HG03280 (cell line): ENCODE results near the gene BCL7B.
A peak's percentile ranks its signal among the peaks of the same experiment; 100 is the strongest.
"Not testable (repeated sequence)": the region's sequence is repeated elsewhere in the genome, so short reads cannot be mapped to it uniquely, and the experiment has no call there.

Experiments used
- ATAC-seq: cut with Tn5 transposase; IDR thresholded peaks from one replicate; pipeline ENCODE4 v1.9.1; 2021; ENCODE audit warnings: mild to moderate bottlenecking, moderate library complexity; ENCODE audit not compliant: unreplicated experiment

Gene BCL7B

DNA sequence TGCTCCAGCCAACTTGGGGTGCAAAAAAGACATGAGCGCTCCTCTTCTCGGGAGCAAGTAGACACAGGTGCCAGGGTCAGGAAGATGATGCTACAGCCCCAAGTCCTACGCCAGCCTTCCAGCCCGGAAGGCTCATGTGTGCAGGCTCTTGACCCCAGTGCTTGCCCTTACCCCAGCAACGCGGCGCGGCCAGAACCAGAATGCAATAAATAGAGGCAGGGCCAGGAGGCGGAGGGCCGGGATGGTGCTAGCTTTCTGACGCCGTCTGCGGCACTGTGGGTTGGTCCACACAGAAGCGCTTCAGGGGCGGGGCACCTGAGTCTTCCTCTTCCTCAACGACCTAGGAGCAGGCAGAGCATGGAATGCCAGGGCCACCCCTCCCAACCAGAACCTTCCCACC, 20.4 kb downstream of the BCL7B start:
- ATAC-seq = no peak

DNA sequence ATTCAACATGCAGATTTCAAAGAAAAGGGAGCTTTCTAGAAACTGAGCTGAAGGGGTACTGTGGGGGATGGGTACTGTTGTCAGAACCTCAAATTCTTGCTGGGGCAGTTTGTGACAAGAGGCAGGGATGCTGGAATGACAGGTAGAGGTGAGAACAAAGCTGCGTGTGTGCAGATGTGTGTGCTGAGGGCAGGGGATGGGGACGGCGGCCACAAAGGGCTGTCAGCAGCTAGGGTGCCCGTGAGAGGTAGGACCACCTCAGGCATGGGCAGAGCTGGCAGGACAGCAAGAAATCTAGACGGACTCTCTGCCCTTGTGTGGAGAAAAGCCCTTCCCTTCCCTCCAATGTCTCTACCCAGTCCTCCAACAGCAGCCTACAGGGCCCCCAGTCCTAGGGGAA, 21.0 kb downstream of the BCL7B start:
- ATAC-seq = no peak

DNA sequence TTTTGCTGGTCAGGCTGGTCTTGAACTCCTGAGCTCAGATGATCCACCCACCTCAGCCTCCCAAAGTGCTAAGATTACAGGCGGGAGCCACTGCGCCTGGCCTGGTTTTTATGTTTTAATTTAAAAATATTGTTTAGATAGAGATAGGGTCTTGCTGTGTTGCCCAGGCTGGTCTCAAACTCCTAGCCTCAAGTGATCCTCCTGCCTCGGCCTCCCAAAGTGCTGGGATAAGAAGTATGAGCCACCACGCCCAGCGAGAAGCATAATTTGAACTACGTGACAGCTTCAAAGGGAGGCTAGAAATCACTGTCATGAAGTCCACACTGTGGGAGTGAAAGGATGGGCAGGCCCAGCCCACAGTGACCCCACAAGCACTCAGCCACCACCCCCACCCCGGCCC, 21.6 kb downstream of the BCL7B start:
- ATAC-seq = not testable (repeated sequence)

DNA sequence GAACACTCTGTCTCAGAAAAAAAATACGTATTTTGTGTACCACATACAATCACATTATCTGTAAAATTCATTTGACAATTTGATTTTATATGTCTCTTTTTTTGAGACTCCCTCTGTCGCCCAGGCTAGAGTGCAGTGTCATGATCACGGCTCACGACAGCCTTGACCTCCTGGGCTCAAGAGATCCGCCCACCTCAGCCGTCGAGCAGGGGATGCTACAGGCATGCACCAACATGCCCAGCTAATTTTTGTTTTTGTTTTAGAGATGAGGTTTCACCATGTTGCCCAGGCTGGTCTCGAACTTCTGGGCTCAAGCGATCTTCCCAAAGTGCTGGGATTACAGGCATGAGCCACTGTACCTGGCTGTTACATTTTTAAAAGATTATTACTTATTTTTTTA, 23.7 kb downstream of the BCL7B start:
- ATAC-seq = no peak

DNA sequence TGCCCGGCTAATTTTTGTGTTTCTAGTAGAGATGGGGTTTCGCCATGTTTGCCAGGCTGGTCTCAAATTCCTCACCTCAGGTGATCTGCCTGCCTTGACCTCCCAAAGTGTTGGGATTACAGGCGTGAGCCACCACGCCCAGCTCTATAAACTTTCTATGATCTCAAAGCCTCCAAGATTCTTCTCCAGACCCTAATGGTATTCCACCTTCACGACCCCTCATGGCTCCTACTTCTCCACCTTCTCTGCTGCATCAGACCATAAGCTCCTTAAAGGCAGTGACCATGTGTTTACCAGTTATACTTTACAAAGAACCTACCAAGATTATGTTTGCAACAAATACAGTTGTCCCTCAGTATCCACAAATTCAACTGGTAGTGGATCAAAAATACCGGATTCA, 25.3 kb downstream of the BCL7B start:
- ATAC-seq = no peak

DNA sequence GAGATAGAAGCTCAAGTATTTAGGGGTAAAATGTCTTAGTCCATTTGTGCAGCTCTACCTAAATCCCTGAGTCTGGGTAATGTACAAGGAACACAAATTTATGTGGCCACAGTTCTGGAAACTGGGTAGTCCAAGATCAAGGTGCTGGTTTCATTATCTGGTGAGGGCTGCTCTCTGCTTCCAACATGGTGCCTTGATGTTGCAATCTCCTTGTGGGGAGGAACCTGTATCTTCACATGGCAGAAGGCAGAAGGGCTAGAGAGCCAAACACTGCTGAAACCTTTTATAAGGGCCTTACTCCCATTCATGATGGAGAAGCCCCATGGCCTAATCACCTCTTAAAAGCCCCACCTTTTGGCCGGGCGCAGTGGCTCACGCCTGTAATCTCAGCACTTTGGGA, 26.7 kb downstream of the BCL7B start:
- ATAC-seq = no peak

DNA sequence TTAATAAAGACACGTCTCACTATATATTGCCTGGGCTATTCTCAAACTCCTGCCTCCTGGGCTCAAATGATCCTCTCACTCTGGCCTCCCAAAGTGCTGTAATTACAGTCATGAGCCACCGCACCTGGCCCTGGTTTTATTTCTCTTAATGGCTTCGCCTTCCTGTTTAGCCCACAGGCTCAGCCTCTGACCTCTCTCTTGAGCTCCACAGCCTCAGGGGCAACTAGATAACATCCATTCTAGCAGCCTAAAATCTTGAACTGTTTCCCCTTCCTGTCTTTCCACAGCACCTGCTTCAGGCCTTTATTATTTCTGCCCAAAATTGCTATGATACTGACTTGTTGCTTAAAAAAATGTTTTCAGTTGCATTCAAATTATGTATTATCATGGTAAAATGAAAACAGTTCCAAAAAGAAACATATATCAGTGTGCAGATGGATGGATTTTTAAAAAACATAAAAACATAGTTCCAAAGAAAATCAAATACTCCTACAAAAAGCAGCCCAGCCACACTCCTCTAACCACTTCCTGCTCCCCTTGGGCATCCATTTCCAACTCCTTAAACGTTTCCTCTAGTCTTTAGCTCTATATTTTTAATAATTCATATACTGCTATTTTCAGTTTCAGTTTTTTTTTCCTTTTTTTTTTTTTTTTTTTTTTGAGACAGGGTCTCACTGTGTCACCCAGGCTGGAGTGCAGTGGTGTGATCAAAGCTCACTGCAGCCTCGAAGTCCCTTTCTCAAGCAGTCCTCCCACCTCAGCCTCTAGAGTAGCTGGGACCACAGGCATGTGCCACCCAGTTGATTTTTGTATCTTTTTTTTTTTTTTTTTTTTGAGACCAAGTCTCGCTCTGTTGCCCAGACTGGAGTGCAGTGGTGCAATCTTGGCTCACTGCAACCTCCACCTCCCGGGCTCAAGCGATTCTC, 30.3 kb downstream of the BCL7B start:
- no peak for ATAC-seq

DNA sequence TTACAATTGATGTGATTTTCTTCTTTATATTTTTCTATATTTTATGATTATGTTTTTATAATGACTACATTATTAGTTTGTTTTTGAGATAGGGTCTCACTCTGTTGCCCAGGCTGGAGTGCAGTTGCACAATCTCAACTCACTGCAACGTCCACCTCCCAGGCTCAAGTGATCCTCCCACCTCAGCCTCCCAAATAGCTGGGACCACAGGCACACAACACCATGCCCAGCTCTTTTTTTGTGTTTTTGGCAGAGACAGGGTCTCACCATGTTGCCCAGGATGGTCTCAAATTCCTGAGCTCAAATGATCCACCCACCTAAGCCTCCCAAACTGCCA, 31.4 kb downstream of the BCL7B start:
- ATAC-seq = not testable (repeated sequence)

DNA sequence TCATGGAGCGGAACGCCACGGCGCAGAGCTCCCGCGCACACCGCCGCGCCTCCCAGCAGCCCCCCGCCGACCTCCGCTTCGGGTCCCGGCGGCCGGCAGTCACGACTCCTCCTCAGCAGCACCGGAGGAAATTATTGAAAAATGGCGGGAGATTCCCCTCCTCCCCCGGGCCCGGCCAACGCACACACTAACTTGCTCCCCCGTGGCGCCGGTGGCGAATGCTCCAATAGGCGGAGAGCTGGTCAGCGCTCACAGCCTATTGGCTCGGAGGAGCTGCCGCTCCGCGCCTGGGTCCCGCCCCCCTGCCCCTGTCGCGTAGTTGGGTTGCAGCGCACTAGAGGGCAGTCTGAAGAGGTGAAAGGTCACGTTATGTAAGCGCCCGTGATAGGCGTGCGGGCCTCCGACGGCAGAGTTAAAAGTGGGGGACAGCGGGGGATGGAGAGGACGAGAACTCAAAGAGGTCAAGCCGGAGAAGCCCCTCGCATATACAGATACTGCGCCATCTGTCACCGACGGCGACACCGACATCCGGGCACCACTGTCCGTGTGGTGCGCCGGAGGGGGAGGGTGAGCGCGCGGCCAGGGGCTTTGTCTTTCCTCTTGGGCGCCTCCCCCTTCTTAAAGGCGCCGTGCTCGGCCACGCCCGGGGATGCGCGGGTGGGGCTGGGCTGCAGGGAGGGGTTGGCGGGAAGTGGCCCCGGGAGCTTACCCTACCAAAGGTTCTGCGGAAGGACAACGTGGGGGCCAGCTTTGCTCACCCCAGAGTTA, 35.2 kb downstream of the BCL7B start, which contains the start of gene BAZ1B:
BAZ1B (minus strand) TSS at position 189 of the 768 bp plus-strand sequence. CDS start 360 bp downstream, outside the sequence.
- peak; percentile 88 for ATAC-seq

DNA sequence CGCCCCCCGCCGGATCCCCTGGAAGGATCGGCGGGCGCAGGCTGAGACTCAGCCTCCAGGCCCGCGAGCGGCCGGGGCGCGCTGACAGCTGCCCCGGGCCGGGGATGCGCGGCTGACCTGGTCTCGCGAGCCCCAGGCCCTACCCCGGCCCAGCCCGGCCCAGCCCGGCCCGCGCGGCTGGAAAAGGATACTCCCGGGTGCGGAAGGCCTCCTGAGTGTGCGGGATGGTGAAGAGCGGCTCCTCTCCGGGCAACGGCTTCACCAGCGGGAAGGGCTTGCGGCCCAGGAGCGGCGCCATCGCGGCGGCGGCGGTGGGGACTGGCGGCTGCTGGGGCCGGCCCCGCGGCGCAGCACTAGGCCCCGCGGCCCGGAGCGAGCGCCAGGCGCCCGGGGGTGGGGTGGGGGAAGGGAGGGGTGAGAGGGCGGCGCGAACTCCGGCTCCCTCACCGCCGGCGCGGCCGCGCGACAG, 35.8 kb downstream of the BCL7B start:
- ATAC-seq = peak; percentile 44

DNA sequence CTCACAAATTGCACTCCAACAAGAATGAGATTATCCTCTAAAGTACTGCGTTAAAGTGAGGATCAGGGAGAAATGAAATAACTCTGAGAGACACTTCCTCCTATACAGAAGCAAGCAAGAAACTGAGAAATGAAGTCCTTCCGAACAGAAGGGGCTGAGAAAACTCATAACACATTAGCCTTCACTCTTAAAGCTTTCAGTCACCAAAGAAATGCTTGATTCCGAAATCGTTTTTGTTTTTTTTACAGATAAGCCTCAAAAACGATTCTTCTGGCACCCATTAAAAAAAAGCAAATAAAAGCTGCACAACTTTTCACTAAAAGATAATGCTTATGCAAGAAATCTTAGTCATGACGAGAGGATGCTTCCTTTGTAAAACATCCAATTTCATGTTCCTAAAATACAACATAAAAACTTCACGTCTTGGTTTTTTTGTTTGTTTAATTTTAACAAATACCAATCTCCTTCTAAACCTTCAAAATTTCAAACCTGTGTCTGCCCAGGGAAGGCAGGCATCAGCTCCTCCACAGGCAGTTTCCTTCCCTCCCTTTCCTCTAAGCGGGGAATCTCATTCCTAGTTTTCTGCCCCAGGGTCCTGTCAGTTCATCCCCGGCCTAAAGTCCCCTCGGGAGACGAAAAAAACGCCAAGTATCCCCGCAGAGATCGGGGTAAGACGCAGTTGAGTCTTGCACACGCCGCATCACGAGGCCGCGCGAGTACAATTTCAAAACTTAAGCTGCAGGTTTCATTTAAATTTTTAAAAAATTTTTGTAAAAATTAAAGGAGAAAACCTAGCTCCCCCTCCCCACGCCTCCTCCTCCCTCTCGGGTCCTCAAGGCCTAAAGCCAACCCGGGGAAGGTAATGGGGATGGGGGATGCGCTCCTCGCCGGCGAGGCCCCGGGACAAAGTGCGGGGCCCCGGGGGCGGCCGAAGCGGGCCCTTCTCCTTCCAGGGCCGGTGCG, 36.5 kb downstream of the BCL7B start:
- ATAC-seq = no peak

DNA sequence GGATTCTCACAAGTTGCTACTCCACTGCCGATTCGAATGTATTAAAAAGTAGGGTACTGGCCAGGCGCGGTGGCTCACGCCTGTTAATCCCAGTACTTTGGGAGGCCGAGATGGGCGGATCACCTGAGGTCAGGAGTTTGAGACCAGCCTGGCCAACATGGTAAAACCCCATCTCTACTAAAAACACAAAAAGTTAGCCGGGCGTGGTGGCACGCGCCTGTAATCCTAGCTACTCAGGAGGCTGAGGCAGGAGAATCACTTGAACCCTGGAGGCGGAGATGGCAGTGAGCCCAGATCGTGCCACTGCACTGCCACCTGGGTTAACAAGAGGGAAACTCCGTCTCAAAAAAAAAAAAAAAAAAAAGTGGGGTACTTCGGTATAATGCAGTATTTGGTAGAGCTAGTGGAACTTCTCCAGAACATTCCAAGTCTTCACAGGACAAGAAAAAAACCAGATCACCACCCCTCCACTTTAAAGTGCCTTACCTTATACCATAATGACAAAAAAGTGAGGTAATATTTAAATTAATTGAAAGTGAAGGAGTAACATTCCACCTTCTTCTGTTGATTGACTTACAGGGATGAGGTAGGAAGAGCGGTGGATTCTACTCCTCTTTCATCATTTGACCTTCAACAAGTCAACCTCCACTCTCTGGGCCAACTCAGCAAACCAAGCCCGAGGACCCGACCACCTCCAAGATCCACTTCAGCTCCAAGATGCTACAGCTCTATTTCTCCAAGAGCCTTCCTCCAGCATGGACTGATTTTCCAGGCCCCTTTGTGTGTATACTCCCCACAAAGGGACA, 37.4 kb downstream of the BCL7B start:
- ATAC-seq = no peak

DNA sequence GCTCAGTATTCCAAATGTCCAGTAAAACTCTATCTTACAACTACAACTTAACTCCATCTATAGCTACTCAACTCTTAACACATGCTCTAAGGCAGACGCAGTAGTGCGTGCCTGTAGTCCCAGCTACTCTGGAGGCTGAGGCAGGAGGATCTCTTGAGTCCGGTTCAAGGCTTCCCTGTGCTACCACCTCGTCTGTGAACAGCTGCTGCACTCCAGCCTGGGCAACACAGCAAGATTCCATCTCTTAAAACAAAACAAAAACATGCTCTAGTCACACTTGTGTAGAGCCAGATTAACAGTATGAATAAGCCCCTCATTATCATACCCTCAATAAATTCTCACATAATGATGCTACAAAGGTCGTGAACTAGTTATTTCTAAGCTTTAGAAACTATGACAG, 39.0 kb downstream of the BCL7B start:
- no peak for ATAC-seq

DNA sequence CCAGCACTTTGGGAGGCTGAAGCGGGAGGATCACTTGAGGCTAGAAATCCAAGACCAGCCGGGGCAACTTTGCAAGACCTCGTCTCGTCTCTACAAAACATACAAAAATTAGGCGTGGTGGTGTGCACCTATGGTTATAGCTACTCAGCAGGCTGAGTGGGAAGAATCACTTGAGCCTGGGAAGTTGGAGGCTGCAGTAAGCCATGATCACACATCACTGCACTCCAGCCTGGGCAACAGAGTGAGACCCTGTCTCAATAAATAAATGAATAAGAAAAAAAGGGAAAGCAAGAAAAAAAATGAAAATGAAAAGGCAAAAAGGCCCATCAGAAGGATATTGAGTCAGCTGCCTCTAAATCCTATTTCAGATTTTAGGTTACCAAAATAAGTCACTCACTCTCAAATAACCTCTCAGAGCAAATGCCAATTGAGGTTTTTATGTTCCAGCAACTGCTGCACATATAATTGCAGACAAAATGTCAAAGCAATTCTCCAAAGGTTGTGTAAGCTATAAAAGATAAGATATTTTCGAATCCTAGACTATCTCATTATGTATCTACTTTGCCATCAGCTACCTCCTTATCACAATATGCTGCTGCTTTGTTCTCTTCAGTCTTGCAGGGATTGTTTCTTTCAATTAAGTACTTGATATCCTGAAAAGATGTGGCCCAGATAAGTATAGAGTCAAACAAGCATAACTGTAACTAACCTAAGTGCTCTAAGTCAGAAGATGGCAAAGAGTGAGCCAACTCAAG, 40.1 kb downstream of the BCL7B start:
- ATAC-seq = no peak

DNA sequence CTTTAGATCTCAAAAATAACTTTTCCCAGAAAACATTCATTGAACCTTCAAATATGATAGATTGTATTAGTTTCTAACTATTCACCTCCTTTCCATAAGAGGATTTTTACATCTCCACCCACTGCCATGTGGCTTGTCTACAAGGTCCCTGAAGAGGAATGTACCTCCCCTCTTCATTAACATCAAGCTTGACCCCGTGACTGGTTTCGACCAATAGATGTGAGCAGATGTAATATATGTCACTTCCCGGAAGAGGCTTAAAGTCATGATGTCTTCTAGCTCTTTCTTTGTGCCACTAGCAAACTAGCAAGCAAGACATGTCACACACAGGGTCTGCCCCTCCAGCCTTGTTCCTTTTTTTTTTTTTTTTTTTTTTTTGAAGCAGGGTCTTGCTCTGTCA, 42.3 kb downstream of the BCL7B start:
- ATAC-seq = no peak

DNA sequence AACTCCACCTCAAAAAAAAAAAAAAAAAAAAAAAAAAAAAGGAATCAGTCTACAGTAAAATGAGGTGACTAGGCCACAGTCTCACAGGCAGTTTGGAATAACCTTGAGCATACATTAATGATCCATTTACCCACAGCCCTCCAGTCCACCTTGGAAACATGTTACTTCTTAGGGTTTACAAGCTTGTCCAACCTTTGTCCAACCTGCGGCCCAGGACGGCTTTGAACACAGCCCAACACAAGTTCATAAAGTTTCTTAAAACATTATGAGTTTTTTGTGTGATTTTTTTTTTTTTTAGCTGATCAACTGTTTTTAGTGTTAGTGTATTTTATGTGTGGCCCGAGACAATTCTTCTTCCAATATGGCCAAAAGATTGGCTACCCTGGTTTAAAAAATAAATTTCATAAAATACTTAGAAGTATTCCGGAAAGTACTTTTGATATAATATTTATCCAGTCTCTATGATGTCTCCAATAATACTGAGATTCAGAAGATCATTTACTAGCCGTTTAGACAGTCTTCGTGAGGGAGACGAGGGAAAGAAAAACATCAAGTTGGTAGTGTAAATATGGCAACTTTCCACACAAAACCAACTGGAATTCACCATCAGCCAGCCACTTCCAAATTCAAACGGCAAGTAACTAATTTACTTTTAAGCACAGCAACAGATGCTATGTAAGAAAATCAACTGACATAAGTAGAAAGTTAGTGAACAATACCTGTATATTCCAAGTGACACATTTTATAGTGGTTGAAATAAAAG, 45.3 kb downstream of the BCL7B start:
- ATAC-seq = no peak

DNA sequence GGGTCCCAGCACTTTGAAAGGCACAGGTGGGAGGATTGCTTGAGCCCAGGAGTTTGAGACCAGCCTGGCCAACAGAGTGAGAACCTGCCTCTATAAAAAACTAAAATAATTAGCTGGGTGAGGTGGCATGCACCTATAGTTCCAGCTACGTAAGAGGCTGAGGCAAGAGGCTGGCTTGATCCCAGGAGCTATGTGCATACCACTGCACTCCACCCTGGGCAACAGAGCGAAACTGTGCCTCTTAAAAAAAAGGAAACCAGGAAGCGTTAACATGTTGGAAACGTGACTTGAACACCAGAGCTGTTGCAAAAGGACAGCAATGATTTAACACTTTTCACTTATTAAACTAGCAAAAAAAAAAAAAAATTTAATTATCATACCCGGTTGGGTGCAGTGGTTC, 48.0 kb downstream of the BCL7B start:
- ATAC-seq = no peak

DNA sequence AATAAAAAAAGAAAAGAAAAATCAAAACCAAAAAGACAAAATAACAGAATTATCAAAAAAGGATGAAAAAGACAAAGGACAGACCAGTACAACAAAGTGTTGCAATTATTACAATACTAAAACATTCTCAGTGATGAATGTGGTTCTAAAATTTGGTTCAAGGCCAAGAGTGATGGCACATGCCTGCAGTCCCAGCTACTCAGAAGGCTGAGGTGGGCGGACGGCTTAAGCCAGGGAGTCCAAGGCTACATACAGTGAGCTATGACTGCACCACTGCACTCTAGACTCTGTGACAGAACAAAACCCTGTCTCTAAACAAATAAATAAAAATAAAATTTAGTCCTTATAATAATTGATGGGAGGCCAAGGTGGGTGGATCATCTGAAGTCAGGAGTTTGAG, 49.9 kb downstream of the BCL7B start:
- ATAC-seq = no peak

DNA sequence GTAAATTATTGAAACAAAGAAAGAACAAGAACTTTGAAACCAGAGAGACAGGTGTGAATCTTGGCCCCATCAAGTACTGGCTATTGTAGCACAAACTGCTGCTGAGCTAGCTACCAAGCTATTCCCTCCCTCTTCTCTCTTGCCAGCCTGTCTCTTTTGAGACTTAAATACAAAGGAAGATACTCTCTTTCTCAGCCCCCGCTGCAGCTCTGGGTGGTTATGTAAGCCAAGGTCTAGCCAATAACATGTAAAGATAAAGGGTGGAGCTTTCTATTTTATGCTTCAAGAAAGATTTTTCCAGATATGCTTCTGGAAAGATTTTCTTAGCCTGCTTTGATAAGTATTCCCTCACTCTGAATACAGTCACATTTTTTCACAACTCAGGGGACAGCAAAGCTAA, 52.6 kb downstream of the BCL7B start:
- ATAC-seq = no peak
